Gastrocnemius medialis (tissue), 4 donors: ENCODE results near the gene LRP2BP. TPM values are rescaled to one million over a fixed set of nuclear protein-coding genes. Genes with fewer than 3 reads are reported as not detected.

Experiments used
- ATAC-seq, 2 donors: fragments of 150-250 bp; one replicate each; pipeline ENCODE4 v1.9.1; 2016
- DNase-seq, 2 donors: peaks; one replicate each; pipeline ENCODE4 v3.0.0-alpha.2; 2019
- H3K27ac ChIP-seq, 4 donors: fragments of 200-600 bp; sonication (generic); 1 replicate in 1 of 4; 2 replicates in 3 of 4; pipeline ENCODE4 v1.5.1; 2016 to 2018; ENCODE audit warnings: mild to moderate bottlenecking in 2 of 4, moderate library complexity in 1 of 4
- H3K27me3 ChIP-seq, 3 donors: fragments of 200-600 bp; sonication (generic) in 2 of 3; 1 replicate in 1 of 3; 2 replicates in 2 of 3; pipeline versions ENCODE4 v1.5.1 to v1.6.0; 2016 to 2019; ENCODE audit warnings: mild to moderate bottlenecking in 1 of 3, moderate library complexity in 1 of 3
- H3K36me3 ChIP-seq, 2 donors: fragments of 200-600 bp; sonication (generic) in 1 of 2; one replicate each; pipeline ENCODE4 v1.5.1; 2017 to 2018
- H3K4me1 ChIP-seq, 2 donors: fragments of 200-600 bp; sonication (generic) in 1 of 2; one replicate each; pipeline ENCODE4 v1.5.1; 2016 to 2017; ENCODE audit warnings: mild to moderate bottlenecking in 2 of 2
- H3K4me3 ChIP-seq, 4 donors: fragments of 200-600 bp; sonication (generic) in 3 of 4; 1 replicate in 1 of 4; 2 replicates in 3 of 4; pipeline ENCODE4 v1.5.1; 2016 to 2019; ENCODE audit warnings: mild to moderate bottlenecking in 2 of 4
- H3K9me3 ChIP-seq, 3 donors: fragments of 200-600 bp; sonication (generic) in 2 of 3; 1 replicate in 1 of 3; 2 replicates in 2 of 3; pipeline ENCODE4 v1.5.1; 2016 to 2019
- POLR2A ChIP-seq, 2 donors: fragments of 450-650 bp; IDR thresholded peaks; one replicate each; pipeline ENCODE4 v1.6.1; 2017; ENCODE audit warnings: antibody characterized with exemption in 2 of 2, mild to moderate bottlenecking in 2 of 2, moderate library complexity in 2 of 2
- in situ Hi-C, 4 donors: fragments of 200-750 bp; cut with MboI; loops; one replicate each; pipeline versions ENCODE4 v1.15.0 to v1.8.0; 2017; ENCODE audit warnings: low sequenced_read_pairs in 4 of 4
- intact Hi-C: fragments of 100-400 bp; cut with DNase I; formaldehyde crosslinking; loops from one replicate; pipeline ENCODE4 v1.15.1; 2023; ENCODE audit warnings: low total_unique reads
- total RNA-seq, 4 donors: library from RNA; depleted of rRNA; stranded (reverse); fragments of >200 nt; gene quantifications; one replicate each; pipeline versions ENCODE4 v1.1.0 to v1.2.3, GENCODE V29; 2016
- TF ChIP-seq, protein P1 (sequence below), 5 experiments: fragments of 450-650 bp in 3 of 5; fragments of 200-600 bp in 2 of 5; sonication (generic) in 2 of 5; IDR thresholded peaks in 4 of 5; conservative IDR thresholded peaks in 1 of 5; 1 replicate in 4 of 5; 2 replicates in 1 of 5; pipeline ENCODE4 v1.5.1; 2016 to 2019; ENCODE audit warnings: antibody characterized with exemption in 5 of 5, mild to moderate bottlenecking in 3 of 5, moderate library complexity in 3 of 5

LRP2BP gene
- total RNA-seq, 4 donors from 2014 or later, result 0.20 to 2.0 (median 0.51) TPM

DNA sequence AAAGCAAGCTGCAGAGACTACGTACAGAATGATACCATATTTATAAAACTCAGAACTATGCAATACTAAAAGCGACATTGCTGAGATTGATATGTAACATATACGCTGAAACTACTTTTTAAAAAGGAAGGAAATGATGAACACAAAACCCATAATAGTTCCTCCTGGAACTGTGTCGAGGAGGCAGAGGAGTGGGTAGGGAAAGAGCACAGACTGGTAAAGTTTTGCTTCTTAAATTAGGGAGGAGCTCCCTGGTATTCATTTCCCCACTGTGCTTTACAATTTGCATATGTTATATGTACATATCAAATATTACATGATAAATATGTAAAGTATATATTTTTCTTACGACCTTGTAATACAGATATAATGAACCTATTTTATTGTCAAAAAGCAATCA is 16.1 kb upstream of the LRP2BP start:
- H3K27ac ChIP-seq, result no peak overlapping the region
- TF ChIP-seq, protein P1, sequence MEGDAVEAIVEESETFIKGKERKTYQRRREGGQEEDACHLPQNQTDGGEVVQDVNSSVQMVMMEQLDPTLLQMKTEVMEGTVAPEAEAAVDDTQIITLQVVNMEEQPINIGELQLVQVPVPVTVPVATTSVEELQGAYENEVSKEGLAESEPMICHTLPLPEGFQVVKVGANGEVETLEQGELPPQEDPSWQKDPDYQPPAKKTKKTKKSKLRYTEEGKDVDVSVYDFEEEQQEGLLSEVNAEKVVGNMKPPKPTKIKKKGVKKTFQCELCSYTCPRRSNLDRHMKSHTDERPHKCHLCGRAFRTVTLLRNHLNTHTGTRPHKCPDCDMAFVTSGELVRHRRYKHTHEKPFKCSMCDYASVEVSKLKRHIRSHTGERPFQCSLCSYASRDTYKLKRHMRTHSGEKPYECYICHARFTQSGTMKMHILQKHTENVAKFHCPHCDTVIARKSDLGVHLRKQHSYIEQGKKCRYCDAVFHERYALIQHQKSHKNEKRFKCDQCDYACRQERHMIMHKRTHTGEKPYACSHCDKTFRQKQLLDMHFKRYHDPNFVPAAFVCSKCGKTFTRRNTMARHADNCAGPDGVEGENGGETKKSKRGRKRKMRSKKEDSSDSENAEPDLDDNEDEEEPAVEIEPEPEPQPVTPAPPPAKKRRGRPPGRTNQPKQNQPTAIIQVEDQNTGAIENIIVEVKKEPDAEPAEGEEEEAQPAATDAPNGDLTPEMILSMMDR (IDR thresholded peaks at IDR 0.05 in 4 of 5, conservative IDR thresholded peaks at IDR 0.05 in 1 of 5), result no peak
- no peak for TF ChIP-seq POLR2A (IDR thresholded peaks at IDR 0.05)
- no peak for DNase-seq
- no peak for ATAC-seq
- intact Hi-C loops (no loop called here), in situ Hi-C loops (no loop called here)
- peaks cover 0 to 77% of the 10 kb centered on the region in 2 donors for H3K36me3 ChIP-seq
- H3K27me3 ChIP-seq, result no peaks in the 10 kb centered on the region
- H3K9me3 ChIP-seq, result no peaks in the 10 kb centered on the region
- H3K4me1 ChIP-seq, result peaks cover 0 to 4% of the 10 kb centered on the region in 2 donors
- H3K4me3 ChIP-seq, result no peak overlapping the region

DNA sequence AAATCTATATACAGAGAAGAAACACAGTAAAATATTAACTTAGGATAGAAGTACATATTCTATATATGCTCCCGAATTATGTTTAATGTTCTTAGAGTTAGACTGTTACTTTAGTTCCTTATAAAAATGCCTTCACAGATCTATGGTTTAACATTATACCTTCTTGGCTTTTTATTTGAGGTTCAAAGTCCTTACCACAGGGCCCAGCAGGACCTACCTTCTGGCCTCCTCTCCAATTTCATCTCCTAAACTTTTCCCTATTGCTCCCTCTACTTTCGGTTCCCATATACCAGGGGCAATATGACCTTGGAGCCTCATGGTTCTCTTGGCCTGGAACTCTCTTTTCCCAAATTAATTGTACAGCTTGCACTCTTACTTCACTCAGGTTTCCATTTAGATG is 12.7 kb upstream of the LRP2BP start:
- Histone ChIP-seq H3K4me3 (no peak overlapping the region), H3K27ac (no peak overlapping the region), H3K4me1 (peaks cover 0 to 4% of the 10 kb centered on the region in 2 donors), H3K27me3 (no peaks in the 10 kb centered on the region), H3K9me3 (no peaks in the 10 kb centered on the region), H3K36me3 (peaks cover 0 to 65% of the 10 kb centered on the region in 2 donors)
- in situ Hi-C loops, result no loop called here
- ATAC-seq (no peak), DNase-seq (no peak)
- intact Hi-C loops, result no loop called here
- TF ChIP-seq, protein P1 (IDR thresholded peaks at IDR 0.05 in 4 of 5, conservative IDR thresholded peaks at IDR 0.05 in 1 of 5), result no peak
- no peak for TF ChIP-seq POLR2A (IDR thresholded peaks at IDR 0.05)

DNA sequence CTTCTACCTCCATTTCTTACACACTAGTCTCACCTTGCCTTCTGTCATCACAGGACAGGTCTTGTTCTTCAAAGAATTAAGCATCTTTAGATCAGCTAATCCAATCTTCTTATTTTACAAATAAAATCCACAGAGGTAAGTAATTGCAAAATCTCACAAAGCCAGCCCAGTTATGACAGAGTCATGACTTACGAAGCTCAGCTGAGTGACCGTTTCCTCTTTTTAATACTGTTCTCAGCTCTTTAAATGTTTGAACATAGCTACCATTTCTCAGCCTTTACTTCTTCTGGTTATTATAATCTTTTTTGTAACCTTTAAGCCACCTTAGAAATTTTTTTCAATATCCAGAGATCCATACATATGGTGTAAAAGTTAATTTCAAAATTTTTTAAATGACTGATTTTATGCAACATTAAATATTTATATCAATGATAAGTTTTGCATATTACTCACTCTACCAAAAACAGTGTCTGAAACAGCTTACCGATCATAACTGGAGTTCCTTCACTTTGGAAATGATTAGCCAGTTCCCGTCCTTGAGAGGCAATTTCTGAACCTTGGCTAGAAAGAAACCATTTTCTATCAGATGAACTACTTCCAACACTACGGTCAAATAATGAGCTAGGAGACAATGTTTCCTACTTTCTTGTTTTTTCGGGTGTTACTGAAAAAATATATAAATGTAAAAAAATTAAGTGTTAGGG is 9.7 kb upstream of the LRP2BP start:
- no peaks in the 10 kb centered on the region for H3K9me3 ChIP-seq

DNA sequence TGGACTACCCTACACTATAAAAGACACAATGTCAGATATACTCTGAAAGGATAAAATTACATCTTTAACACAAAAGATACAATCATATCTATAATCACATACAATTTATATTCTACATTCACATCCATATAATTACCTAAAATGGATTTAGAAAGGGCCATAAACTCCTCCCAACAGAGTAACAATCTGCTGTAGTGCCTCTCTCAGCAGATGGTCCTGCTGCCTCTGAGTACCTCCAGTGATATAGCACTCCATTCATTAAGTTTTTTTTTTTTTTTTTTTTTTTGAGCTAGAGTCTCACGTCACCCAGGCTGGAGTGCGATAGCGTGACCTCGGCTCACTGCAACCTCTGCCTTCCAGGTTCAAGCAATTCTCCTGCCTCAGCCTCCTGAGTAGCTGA is 8.3 kb upstream of the LRP2BP start:
- Histone ChIP-seq H3K4me3 (no peak overlapping the region), H3K27ac (no peak overlapping the region), H3K9me3 (no peaks in the 10 kb centered on the region), H3K36me3 (peaks cover 4 to 77% of the 10 kb centered on the region in 2 donors), H3K27me3 (no peaks in the 10 kb centered on the region), H3K4me1 (peaks cover 0 to under 1% of the 10 kb centered on the region in 2 donors)
- TF ChIP-seq, protein P1 (IDR thresholded peaks at IDR 0.05 in 4 of 5, conservative IDR thresholded peaks at IDR 0.05 in 1 of 5), result no peak
- TF ChIP-seq POLR2A (IDR thresholded peaks at IDR 0.05), result no peak
- intact Hi-C loops (no loop called here), in situ Hi-C loops (no loop called here)
- ATAC-seq (no peak), DNase-seq (no peak)

More for the DNA sequence above, 9.7 kb upstream of the LRP2BP start:
- H3K27ac ChIP-seq, result no peak overlapping the region
- H3K4me1 ChIP-seq, result no peaks in the 10 kb centered on the region
- DNase-seq, result no peak
- in situ Hi-C loops, result no loop called here
- TF ChIP-seq, protein P1 (IDR thresholded peaks at IDR 0.05 in 4 of 5, conservative IDR thresholded peaks at IDR 0.05 in 1 of 5), result no peak
- no peak for TF ChIP-seq POLR2A (IDR thresholded peaks at IDR 0.05)
- H3K27me3 ChIP-seq, result no peaks in the 10 kb centered on the region
- intact Hi-C loops, result no loop called here
- H3K36me3 ChIP-seq, result peaks cover 4 to 72% of the 10 kb centered on the region in 2 donors
- no peak for ATAC-seq
- no peak overlapping the region for H3K4me3 ChIP-seq
